Stimulated activated CD4-positive, alpha-beta T cell treated with anti-CD3 and anti-CD28 coated beads, Interleukin-15, amount 100 ng/mL, for 48 hours (primary cell): ENCODE measurements around the gene MMAB.

ENCODE experiments used
- DNase-seq, 2 donors: peaks; one replicate each; pipeline ENCODE4 v3.0.0-alpha.2; 2020; ENCODE audit warnings: low read depth in 2 of 2

MMAB gene

DNA sequence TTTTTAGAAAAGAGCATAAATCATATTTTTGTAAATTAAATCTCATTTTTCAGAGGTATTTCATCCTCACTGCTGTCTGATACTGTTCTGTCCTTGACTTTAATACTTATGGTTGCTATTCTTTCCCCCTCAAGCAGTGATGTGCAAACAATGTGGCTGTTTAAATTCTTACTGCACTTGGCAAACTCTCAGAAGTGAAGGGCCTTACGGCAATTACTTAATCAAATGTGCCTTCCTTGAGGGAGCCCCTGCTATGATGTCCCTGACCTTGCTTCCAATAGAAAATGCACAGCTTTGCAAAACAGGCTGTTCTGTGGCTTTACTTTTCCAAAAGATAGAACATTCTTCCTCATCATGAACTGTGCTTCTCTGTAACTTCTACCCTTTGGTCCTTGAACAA is 60.7 kb downstream of the MMAB start:
- DNase-seq = no peak

DNA sequence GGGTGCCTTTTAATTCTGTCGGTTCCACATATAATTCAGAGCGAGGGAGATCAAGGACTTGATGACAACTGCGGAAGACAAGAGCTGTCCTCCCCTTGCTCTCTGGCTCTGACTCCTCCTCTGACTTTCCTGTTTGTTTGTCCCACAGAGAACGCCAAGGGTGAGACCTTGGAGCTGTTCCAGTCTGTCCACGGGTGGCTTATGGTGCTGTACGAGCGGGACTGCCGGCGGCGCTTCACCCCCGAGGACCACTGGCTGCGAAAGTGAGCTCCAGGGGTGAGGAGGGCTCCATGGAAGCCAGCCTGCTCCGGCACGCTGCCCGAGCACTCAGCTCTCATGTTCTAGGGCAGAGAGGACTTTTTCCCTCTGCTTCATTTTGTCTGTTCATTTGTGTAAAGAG is 63.1 kb downstream of the MMAB start:
- no peak for DNase-seq

DNA sequence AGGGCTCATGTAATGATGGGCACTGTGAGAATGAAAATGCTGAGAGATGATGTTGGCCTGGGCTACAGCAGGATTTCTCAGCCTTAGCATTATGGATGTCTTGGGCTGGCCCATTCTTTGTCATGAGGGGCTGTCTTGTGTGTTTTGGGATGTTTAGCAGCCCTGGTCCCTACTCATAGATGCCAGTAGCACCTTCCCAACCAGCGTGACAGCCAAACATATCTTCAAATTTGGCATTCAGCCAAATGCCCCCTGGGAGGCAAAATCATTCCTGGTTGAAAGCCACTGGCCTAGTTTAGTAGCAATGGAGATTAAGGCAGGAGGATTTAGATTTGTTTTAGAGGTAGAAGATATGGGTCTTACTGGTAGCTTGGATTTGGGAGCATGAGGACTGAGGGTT is 69.2 kb downstream of the MMAB start:
- DNase-seq = no peak
